ENCODE data around the gene POU4F3. TPM values are rescaled to one million over a fixed set of nuclear protein-coding genes. Genes with fewer than 3 reads are reported as not detected.

Gene POU4F3
- total and polyA plus RNA-seq, 8 donors = 0.12 TPM; not detected in 7

GRCh38 chr5:146301626-146302025, 37.0 kb upstream of the POU4F3 start:
- WGBS, 5 donors = 63 to 66% (median 64%) methylated on average over 2 of the region's 2 CpGs
- intact Hi-C loops (cut with DNase I; ENCODE audit: low total_unique reads) = no loop called here

DNA sequence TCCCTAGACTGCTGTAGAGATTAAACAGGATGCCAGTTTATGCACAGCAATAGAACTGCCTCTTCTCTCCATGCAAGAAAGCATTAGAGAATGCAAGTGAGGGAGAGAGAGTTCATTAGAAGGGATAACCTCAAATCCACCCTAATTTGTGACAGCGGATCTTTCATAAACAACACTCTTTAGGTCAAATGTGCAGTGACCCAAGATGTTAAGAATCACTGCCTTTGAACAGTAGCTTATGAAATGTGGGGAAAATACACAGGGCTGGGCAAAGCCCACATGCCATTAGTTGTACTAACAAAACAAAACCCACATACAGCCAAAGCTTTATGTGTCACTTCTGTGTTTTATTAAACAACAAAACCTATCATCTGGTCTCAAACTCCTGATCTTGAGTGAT, 36.2 kb upstream of the POU4F3 start:
- TF ChIP-seq, protein P1, sequence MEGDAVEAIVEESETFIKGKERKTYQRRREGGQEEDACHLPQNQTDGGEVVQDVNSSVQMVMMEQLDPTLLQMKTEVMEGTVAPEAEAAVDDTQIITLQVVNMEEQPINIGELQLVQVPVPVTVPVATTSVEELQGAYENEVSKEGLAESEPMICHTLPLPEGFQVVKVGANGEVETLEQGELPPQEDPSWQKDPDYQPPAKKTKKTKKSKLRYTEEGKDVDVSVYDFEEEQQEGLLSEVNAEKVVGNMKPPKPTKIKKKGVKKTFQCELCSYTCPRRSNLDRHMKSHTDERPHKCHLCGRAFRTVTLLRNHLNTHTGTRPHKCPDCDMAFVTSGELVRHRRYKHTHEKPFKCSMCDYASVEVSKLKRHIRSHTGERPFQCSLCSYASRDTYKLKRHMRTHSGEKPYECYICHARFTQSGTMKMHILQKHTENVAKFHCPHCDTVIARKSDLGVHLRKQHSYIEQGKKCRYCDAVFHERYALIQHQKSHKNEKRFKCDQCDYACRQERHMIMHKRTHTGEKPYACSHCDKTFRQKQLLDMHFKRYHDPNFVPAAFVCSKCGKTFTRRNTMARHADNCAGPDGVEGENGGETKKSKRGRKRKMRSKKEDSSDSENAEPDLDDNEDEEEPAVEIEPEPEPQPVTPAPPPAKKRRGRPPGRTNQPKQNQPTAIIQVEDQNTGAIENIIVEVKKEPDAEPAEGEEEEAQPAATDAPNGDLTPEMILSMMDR (IDR thresholded peaks at IDR 0.05) = no peak
- TF ChIP-seq POLR2AphosphoS5 (IDR thresholded peaks at IDR 0.05) (no peak), POLR2A (IDR thresholded peaks at IDR 0.05) (no peak), EP300 (IDR thresholded peaks at IDR 0.05) (no peak)
- Histone ChIP-seq H3K27me3 (peaks cover 0 to 3% (median 0%) of the 10 kb centered on the region in 3 donors), H3K36me3 (no peaks in the 10 kb centered on the region), H3K4me3 (no peak overlapping the region), H3K27ac (no peak overlapping the region), H3K4me1 (no peaks in the 10 kb centered on the region), H3K9me3 (no peaks in the 10 kb centered on the region)
- no peak for DNase-seq
- intact Hi-C loops (cut with DNase I; ENCODE audit: low total_unique reads) = no loop called here
- WGBS, 5 donors = 53 to 85% (median 74%) methylated on average over 1 of the region's 1 CpG

More at GRCh38 chr5:146301626-146302025, 37.0 kb upstream of the POU4F3 start:
- no peaks in the 10 kb centered on the region for H3K4me1 ChIP-seq
- no peak overlapping the region for H3K4me3 ChIP-seq
- DNase-seq = no peak
- no peaks in the 10 kb centered on the region for H3K9me3 ChIP-seq
- no peaks in the 10 kb centered on the region for H3K36me3 ChIP-seq
- peaks cover 0 to 3% (median 0%) of the 10 kb centered on the region in 3 donors for H3K27me3 ChIP-seq
- TF ChIP-seq EP300 (IDR thresholded peaks at IDR 0.05) = no peak
- TF ChIP-seq, protein P1 (IDR thresholded peaks at IDR 0.05) = no peak
- TF ChIP-seq POLR2AphosphoS5 (IDR thresholded peaks at IDR 0.05) = no peak
- TF ChIP-seq POLR2A (IDR thresholded peaks at IDR 0.05) = no peak
- no peak overlapping the region for H3K27ac ChIP-seq

DNA sequence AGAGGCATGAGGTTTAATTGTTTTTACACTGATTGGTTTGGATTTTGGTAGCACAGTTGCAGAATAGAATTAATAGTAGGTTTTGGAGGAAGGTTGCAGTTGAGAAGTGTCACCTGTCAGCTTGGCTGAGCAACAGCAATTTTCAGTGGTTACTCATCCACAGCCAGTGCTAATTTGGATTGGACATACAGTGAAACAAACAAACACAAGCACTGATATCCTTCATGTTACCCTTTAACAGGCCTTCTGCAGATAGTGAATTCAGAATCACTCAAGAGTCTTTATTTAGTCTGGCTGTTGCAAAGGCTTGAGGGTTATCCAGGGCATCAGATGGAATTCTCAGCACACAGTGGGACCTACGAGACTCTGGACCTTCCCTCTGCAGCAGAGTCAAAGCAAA, 31.8 kb upstream of the POU4F3 start:
- DNase-seq = no peak
- Histone ChIP-seq H3K27me3 (peaks cover 0 to 10% (median 0%) of the 10 kb centered on the region in 3 donors), H3K4me1 (no peaks in the 10 kb centered on the region), H3K27ac (no peak overlapping the region), H3K9me3 (no peaks in the 10 kb centered on the region), H3K4me3 (no peak overlapping the region), H3K36me3 (no peaks in the 10 kb centered on the region)
- TF ChIP-seq POLR2A (IDR thresholded peaks at IDR 0.05) = no peak
- no peak for TF ChIP-seq POLR2AphosphoS5 (IDR thresholded peaks at IDR 0.05)
- no peak for TF ChIP-seq EP300 (IDR thresholded peaks at IDR 0.05)
- TF ChIP-seq, protein P1 (IDR thresholded peaks at IDR 0.05) = no peak
- intact Hi-C loops (cut with DNase I; ENCODE audit: low total_unique reads) = no loop called here
- WGBS, 5 donors = 5 to 25% (median 13%) methylated on average over 1 of the region's 1 CpG

GRCh38 chr5:146307796-146308195, 30.8 kb upstream of the POU4F3 start:
- TF ChIP-seq, protein P1 (IDR thresholded peaks at IDR 0.05) = no peak
- TF ChIP-seq POLR2AphosphoS5 (IDR thresholded peaks at IDR 0.05) = no peak
- TF ChIP-seq POLR2A (IDR thresholded peaks at IDR 0.05) = no peak
- TF ChIP-seq EP300 (IDR thresholded peaks at IDR 0.05) = no peak
- Histone ChIP-seq H3K4me1 (no peaks in the 10 kb centered on the region), H3K36me3 (no peaks in the 10 kb centered on the region), H3K4me3 (no peak overlapping the region), H3K9me3 (no peaks in the 10 kb centered on the region), H3K27ac (no peak overlapping the region), H3K27me3 (peaks cover 0 to 11% (median 0%) of the 10 kb centered on the region in 3 donors)
- DNase-seq = no peak
- WGBS, 5 donors = 59 to 78% (median 61%) methylated on average over 2 of the region's 2 CpGs
- intact Hi-C loops (cut with DNase I; ENCODE audit: low total_unique reads) = no loop called here

All from stomach (tissue), 9 donors.